SJCRH30 (cell line): ENCODE results near the gene GNAO1. TPM values are rescaled to one million over a fixed set of nuclear protein-coding genes. Genes with fewer than 3 reads are reported as not detected.

ENCODE experiments used
- DNase-seq, 2 experiments: peaks; one replicate each; pipeline ENCODE4 v3.0.0-alpha.2; 2015 to 2020
- H3K27ac ChIP-seq: fragments of 250-450 bp; sonication (Bioruptor Pico); 2 replicates; pipeline ENCODE4 v1.5.1; 2020; ENCODE audit warnings: mild to moderate bottlenecking, moderate library complexity
- H3K27me3 ChIP-seq: fragments of 250-450 bp; sonication (Bioruptor Pico); 2 replicates; pipeline ENCODE4 v1.5.1; 2020; ENCODE audit warnings: mild to moderate bottlenecking, moderate library complexity
- H3K36me3 ChIP-seq: fragments of 250-450 bp; sonication (Bioruptor Pico); 2 replicates; pipeline ENCODE4 v1.5.1; 2020; ENCODE audit warnings: mild to moderate bottlenecking, moderate library complexity
- H3K4me1 ChIP-seq: fragments of 250-450 bp; sonication (Bioruptor Pico); 2 replicates; pipeline ENCODE4 v1.5.1; 2020; ENCODE audit warnings: mild to moderate bottlenecking, moderate library complexity
- H3K4me3 ChIP-seq: fragments of 250-450 bp; sonication (Bioruptor Pico); 2 replicates; pipeline ENCODE4 v1.5.1; 2020; ENCODE audit warnings: mild to moderate bottlenecking, moderate library complexity
- H3K9me3 ChIP-seq: fragments of 250-450 bp; sonication (Bioruptor Pico); replicated peaks from 2 replicates; pipeline ENCODE4 v1.5.1; 2020; ENCODE audit warnings: mild to moderate bottlenecking, moderate library complexity
- total RNA-seq: library from RNA; depleted of rRNA; stranded (reverse); fragments of >200 nt; shearing (Covaris generic); gene quantifications from 2 replicates; pipeline ENCODE4 v1.2.3, GENCODE V29; 2014

GNAO1 gene
- total RNA-seq, 1 experiment from 2014 or later: 2.3 TPM

GRCh38 chr16:56244612-56245011, 53.3 kb downstream of the GNAO1 start:
- DNase-seq: no peak
- no peak overlapping the region for H3K4me3 ChIP-seq
- no peaks in the 10 kb centered on the region for H3K27me3 ChIP-seq
- no peaks in the 10 kb centered on the region for H3K9me3 ChIP-seq
- H3K36me3 ChIP-seq: no peaks in the 10 kb centered on the region
- no peak overlapping the region for H3K27ac ChIP-seq
- H3K4me1 ChIP-seq: no peaks in the 10 kb centered on the region

DNA sequence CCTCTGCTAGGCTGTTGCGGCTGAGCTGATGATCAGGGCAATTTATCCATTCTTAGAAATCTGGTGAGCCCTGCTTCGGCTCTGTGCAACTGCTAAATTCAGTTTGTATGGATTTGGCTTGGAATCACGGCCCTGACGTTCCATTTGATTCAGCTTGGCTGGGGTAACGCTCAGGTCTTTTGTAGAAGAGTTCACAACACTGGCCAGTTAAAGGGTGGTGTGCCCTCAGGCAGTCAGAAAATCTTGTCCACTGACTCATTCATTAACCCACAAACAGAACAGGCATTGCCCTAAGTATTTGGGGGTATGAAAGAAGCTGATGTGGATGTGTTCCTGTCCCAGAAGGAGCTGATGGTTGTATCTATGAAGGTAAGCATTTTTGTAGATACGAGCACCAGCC, 53.9 kb downstream of the GNAO1 start:
- Histone ChIP-seq H3K4me3 (no peak overlapping the region), H3K9me3 (no peaks in the 10 kb centered on the region), H3K27ac (no peak overlapping the region), H3K36me3 (no peaks in the 10 kb centered on the region), H3K27me3 (no peaks in the 10 kb centered on the region), H3K4me1 (no peaks in the 10 kb centered on the region)
- no peak for DNase-seq

- Histone ChIP-seq H3K9me3 (no peaks in the 10 kb centered on the region), H3K27me3 (no peaks in the 10 kb centered on the region), H3K4me1 (no peaks in the 10 kb centered on the region), H3K27ac (no peak overlapping the region), H3K4me3 (no peak overlapping the region), H3K36me3 (no peaks in the 10 kb centered on the region)
- DNase-seq: no peak
Measured at GRCh38 chr16:56246051-56246817, 54.9 kb downstream of the GNAO1 start.

DNA sequence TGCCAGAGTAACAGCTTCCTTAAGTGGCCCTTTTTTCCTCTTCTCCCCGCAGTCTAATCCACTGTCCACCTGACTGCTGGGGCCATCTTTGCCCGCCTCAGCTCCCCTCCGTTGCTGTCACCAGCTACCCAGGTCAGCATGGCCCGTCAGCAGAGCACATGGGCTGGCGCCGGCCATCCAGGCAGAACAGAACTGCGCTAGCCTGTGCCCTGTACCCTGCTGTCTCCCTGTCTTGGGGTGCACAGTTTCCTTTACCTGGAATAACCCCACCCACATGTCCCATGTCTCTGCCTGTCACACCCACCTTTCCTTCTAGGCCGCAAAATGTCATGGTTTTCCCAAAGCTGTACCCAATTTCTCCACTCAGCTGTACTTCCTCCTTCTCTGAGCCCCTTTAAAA, 55.7 kb downstream of the GNAO1 start:
- Histone ChIP-seq H3K4me1 (no peaks in the 10 kb centered on the region), H3K9me3 (no peaks in the 10 kb centered on the region), H3K27ac (no peak overlapping the region), H3K4me3 (no peak overlapping the region), H3K36me3 (no peaks in the 10 kb centered on the region), H3K27me3 (no peaks in the 10 kb centered on the region)
- no peak for DNase-seq

GRCh38 chr16:56247808-56248207, 56.5 kb downstream of the GNAO1 start:
- no peak for DNase-seq

GRCh38 chr16:56252835-56253234, 61.5 kb downstream of the GNAO1 start:
- no peak overlapping the region for H3K4me3 ChIP-seq
- H3K27me3 ChIP-seq: no peaks in the 10 kb centered on the region
- no peaks in the 10 kb centered on the region for H3K36me3 ChIP-seq
- H3K4me1 ChIP-seq: no peaks in the 10 kb centered on the region
- no peaks in the 10 kb centered on the region for H3K9me3 ChIP-seq
- no peak for DNase-seq
- no peak overlapping the region for H3K27ac ChIP-seq

More at GRCh38 chr16:56247808-56248207, 56.5 kb downstream of the GNAO1 start:
- H3K27ac ChIP-seq: no peak overlapping the region
- H3K27me3 ChIP-seq: no peaks in the 10 kb centered on the region
- no peaks in the 10 kb centered on the region for H3K36me3 ChIP-seq
- no peaks in the 10 kb centered on the region for H3K9me3 ChIP-seq
- H3K4me1 ChIP-seq: no peaks in the 10 kb centered on the region
- no peak overlapping the region for H3K4me3 ChIP-seq

DNA sequence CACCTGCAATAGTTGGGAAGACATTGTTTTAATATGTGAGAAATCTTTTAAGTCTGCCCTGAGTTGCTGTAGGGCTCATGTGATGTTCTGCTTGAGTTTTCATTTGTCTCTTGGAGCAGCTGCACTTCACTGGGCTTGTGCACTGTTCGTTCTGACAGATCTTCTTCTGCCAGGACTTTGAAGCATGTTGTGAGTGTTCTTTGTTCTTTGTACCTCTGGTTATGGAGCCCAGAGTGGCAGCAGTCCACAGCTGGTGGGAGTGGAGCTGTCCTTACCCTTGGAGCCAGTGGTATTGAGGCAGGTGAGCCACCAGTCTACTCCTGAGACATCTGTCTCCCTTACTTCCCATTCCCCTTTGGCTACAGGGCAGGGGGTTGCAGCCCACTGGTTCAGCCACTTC, 64.6 kb downstream of the GNAO1 start:
- no peaks in the 10 kb centered on the region for H3K4me1 ChIP-seq
- DNase-seq: no peak
- no peak overlapping the region for H3K27ac ChIP-seq
- H3K36me3 ChIP-seq: no peaks in the 10 kb centered on the region
- H3K4me3 ChIP-seq: no peak overlapping the region
- H3K27me3 ChIP-seq: no peaks in the 10 kb centered on the region
- no peaks in the 10 kb centered on the region for H3K9me3 ChIP-seq

GRCh38 chr16:56257239-56257638, 66.0 kb downstream of the GNAO1 start:
- no peak for DNase-seq
- Histone ChIP-seq H3K27ac (no peak overlapping the region), H3K4me3 (no peak overlapping the region), H3K4me1 (no peaks in the 10 kb centered on the region), H3K36me3 (no peaks in the 10 kb centered on the region), H3K9me3 (no peaks in the 10 kb centered on the region), H3K27me3 (no peaks in the 10 kb centered on the region)

DNA sequence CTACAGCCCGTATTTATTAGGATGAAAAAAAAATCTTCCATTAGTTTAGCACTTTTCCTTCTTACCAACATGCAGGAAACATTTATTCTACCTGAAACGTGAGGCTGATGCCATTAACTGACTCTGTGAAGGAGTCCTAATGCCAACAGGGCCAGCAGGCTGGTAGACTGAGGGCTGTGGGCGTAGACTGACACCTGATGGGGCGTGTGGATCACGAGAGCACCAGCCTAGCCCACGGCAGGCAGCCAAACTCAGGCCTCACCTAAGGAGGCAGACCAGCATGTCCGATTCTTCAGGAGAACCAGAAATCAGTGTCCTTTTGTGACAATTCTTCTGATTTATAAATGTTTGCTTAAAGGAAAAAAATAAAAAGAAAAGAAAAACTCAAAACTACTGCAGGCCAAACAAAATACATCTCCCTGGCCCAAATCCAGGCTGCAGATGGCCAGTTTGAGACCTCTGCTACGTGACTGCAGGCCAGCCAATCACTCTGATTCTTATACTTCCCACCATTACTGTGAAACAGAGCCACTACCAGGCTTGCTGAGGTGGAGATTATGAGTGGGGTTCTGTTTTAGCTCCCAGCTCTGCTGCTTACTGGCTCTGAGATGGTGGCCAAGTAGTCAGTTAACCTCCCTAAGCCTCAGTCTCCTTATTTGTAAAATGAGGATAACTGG, 66.5 kb downstream of the GNAO1 start:
- Histone ChIP-seq H3K9me3 (no peaks in the 10 kb centered on the region), H3K27ac (no peak overlapping the region), H3K4me3 (no peak overlapping the region), H3K36me3 (no peaks in the 10 kb centered on the region), H3K27me3 (no peaks in the 10 kb centered on the region), H3K4me1 (no peaks in the 10 kb centered on the region)
- no peak for DNase-seq

GRCh38 chr16:56258508-56259424, 67.5 kb downstream of the GNAO1 start:
- Histone ChIP-seq H3K27ac (no peak overlapping the region), H3K4me1 (no peaks in the 10 kb centered on the region), H3K9me3 (no peaks in the 10 kb centered on the region), H3K36me3 (no peaks in the 10 kb centered on the region), H3K4me3 (no peak overlapping the region), H3K27me3 (no peaks in the 10 kb centered on the region)
- no peak for DNase-seq

- no peak overlapping the region for H3K27ac ChIP-seq
Measured at GRCh38 chr16:56259425-56259779, 68.1 kb downstream of the GNAO1 start.

GRCh38 chr16:56260378-56261160, 69.3 kb downstream of the GNAO1 start:
- Histone ChIP-seq H3K36me3 (no peaks in the 10 kb centered on the region), H3K9me3 (no peaks in the 10 kb centered on the region), H3K27me3 (no peaks in the 10 kb centered on the region), H3K4me1 (no peaks in the 10 kb centered on the region), H3K4me3 (no peak overlapping the region), H3K27ac (no peak overlapping the region)
- no peak for DNase-seq

More at GRCh38 chr16:56259425-56259779, 68.1 kb downstream of the GNAO1 start:
- H3K36me3 ChIP-seq: no peaks in the 10 kb centered on the region
- no peaks in the 10 kb centered on the region for H3K27me3 ChIP-seq
- no peak for DNase-seq
- H3K4me3 ChIP-seq: no peak overlapping the region
- H3K4me1 ChIP-seq: no peaks in the 10 kb centered on the region
- H3K9me3 ChIP-seq: no peaks in the 10 kb centered on the region

DNA sequence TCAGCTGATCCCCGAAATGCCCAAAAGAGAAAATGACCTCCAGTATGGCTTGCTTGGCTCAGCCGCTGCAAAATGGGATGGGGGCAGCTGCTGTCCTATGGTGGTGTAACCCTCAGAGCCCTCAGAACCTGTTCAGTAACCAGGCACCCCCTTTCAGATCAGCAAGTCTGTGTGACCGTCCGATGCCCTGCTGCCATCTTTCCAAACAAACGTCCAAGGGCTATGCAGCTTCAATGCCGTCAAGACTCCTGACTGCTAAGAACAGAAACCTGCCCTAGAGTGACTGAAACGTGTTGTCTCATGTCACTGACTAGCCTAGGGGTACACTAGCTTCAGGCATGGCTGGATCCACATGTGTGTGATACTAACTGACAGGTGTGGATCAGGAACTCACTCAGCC, 70.4 kb downstream of the GNAO1 start:
- no peak for DNase-seq
- no peaks in the 10 kb centered on the region for H3K27me3 ChIP-seq
- H3K36me3 ChIP-seq: no peaks in the 10 kb centered on the region
- no peaks in the 10 kb centered on the region for H3K4me1 ChIP-seq
- no peak overlapping the region for H3K4me3 ChIP-seq
- no peak overlapping the region for H3K27ac ChIP-seq
- no peaks in the 10 kb centered on the region for H3K9me3 ChIP-seq

DNA sequence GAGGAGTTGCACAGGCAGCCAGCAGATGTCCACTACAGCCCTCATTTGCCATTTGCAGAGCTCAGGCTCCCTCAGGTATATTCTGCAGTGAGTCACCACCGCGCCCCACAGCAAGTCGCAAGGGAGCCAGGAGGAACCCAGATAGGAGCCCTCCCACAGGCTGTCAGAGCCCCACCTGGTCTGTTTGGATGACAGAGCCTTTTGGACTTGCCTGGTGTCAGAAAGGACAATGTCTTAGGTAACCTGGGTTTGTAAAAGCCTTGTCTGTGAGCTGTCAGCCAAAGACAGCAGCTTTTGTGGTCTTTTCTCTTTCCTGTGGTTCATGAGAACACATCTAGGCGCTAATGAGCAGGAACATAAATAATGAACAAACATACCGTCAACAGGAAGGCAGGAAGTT, 70.9 kb downstream of the GNAO1 start:
- H3K4me1 ChIP-seq: no peaks in the 10 kb centered on the region
- H3K27me3 ChIP-seq: no peaks in the 10 kb centered on the region
- no peak overlapping the region for H3K4me3 ChIP-seq
- no peak overlapping the region for H3K27ac ChIP-seq
- H3K36me3 ChIP-seq: no peaks in the 10 kb centered on the region
- DNase-seq: no peak
- H3K9me3 ChIP-seq: no peaks in the 10 kb centered on the region
